Sigmoid colon (tissue), 7 donors: ENCODE data around the gene TCF7L1. TPM values are rescaled to one million over a fixed set of nuclear protein-coding genes. Genes with fewer than 3 reads are reported as not detected.
"Not testable (repeated sequence)": the region's sequence is repeated elsewhere in the genome, so short reads cannot be mapped to it uniquely, and the experiment has no call there.

ENCODE experiments used
- DNase-seq: peaks from one replicate; pipeline ENCODE4 v3.0.0-alpha.2; 2019
- H3K27ac ChIP-seq, 4 donors: fragments of 200-600 bp; sonication (generic); one replicate each; pipeline ENCODE4 v1.5.1; 2016 to 2019; ENCODE audit warnings: mild to moderate bottlenecking in 1 of 4
- H3K27me3 ChIP-seq, 3 donors: fragments of 200-600 bp; sonication (generic); one replicate each; pipeline ENCODE4 v1.5.1; 2019; ENCODE audit warnings: mild to moderate bottlenecking in 1 of 3
- H3K36me3 ChIP-seq, 4 donors: fragments of 200-600 bp; sonication (generic); one replicate each; pipeline ENCODE4 v1.5.1; 2016 to 2019
- H3K4me1 ChIP-seq, 4 donors: fragments of 200-600 bp; sonication (generic); one replicate each; pipeline ENCODE4 v1.5.1; 2017 to 2019
- H3K4me3 ChIP-seq, 4 donors: fragments of 200-600 bp; sonication (generic); one replicate each; pipeline ENCODE4 v1.5.1; 2017 to 2019; ENCODE audit warnings: mild to moderate bottlenecking in 2 of 4, moderate library complexity in 1 of 4
- H3K9me3 ChIP-seq, 4 donors: fragments of 200-600 bp in 3 of 4; sonication (generic) in 3 of 4; one replicate each; pipeline versions ENCODE4 v1.5.1 to v1.6.1; 2013 to 2019
- EP300 ChIP-seq, 4 donors: sonication (generic); formaldehyde crosslinking; IDR thresholded peaks; one replicate each; pipeline ENCODE4 v1.6.1; 2017; ENCODE audit warnings: antibody characterized with exemption in 4 of 4
- POLR2A ChIP-seq, 2 donors: fragments of 450-650 bp; IDR thresholded peaks; one replicate each; pipeline ENCODE4 v1.6.1; 2016; ENCODE audit warnings: antibody characterized with exemption in 2 of 2, mild to moderate bottlenecking in 2 of 2, moderate library complexity in 2 of 2
- POLR2AphosphoS5 ChIP-seq, 4 donors: sonication (generic); formaldehyde crosslinking; IDR thresholded peaks; one replicate each; pipeline ENCODE4 v1.6.1; 2017; ENCODE audit warnings: antibody characterized with exemption in 4 of 4
- WGBS, 2 donors: extraction: QIAGEN DNeasy Blood & Tissue Kit; methylation state at CpG; one replicate each; pipeline ENCODE4 v1.1.7; 2013; 5-methylcytosine and 5-hydroxymethylcytosine counted together
- intact Hi-C: fragments of 100-400 bp; cut with DNase I; formaldehyde crosslinking; loops from one replicate; pipeline ENCODE4 v1.15.1; 2023
- polyA plus RNA-seq, 3 donors: library from polyadenylated mRNA; stranded (reverse); fragments of 200-250 nt; gene quantifications; one replicate each; pipeline ENCODE4 v1.2.3, GENCODE V29; 2013
- total RNA-seq, 4 donors: library from RNA; depleted of rRNA; stranded (reverse); fragments of >200 nt; gene quantifications; one replicate each; pipeline ENCODE4 v1.1.0, GENCODE V29; 2016
- TF ChIP-seq, protein P1 (sequence below), 4 experiments: fragments of 450-650 bp in 3 of 4; fragments of 200-600 bp in 1 of 4; IDR thresholded peaks; one replicate each; pipeline ENCODE4 v1.5.1; 2016 to 2019; ENCODE audit warnings: antibody characterized with exemption in 4 of 4, mild to moderate bottlenecking in 3 of 4, moderate library complexity in 2 of 4
- donor health status: healthy with polysubstance abuse.
- donor health status: Bipolar disorder and iron deficiency.
- donor health status: healthy.

Gene TCF7L1
- total and polyA plus RNA-seq, 7 donors, result 1.2 to 15.2 (median 4.0) TPM

GRCh38 chr2:85329181-85329651 is 196.0 kb downstream of the TCF7L1 start:
- intact Hi-C loops, result no loop called here
- DNase-seq, result no peak

DNA sequence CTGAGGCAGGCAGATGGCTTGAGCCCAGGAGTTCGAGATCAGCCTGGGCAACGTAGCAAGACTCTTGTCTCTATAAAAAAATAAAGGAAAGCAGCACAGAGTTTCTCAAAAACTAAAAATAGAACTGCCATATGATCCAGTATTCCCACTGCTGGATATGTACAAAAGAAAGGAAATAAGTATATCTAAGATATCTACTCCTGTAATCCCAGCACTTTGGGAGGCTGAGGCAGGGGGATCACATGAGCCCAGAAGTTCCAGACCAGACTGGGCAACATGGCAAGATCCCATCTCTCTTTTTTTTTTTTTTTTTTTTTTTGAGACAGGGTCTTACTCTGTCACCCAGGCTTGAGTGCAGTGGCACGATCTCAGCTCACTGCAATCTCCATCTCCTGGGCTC is 196.5 kb downstream of the TCF7L1 start:
- H3K4me3 ChIP-seq, intact Hi-C loops, H3K27me3 ChIP-seq, H3K9me3 ChIP-seq, H3K27ac ChIP-seq, DNase-seq: not testable (repeated sequence)
- Histone ChIP-seq H3K4me1 (peaks cover 0 to 27% (median 27%) of the 10 kb centered on the region in 4 donors), H3K36me3 (peaks cover 0 to 10% (median 0%) of the 10 kb centered on the region in 4 donors)
- WGBS, 2 donors, result 88 to 94% methylated on average over 3 of the region's 3 CpGs

More at GRCh38 chr2:85329181-85329651, 196.0 kb downstream of the TCF7L1 start:
- Histone ChIP-seq H3K36me3 (peaks cover 0 to 15% (median 3%) of the 10 kb centered on the region in 4 donors), H3K4me3 (no peak overlapping the region), H3K27me3 (no peaks in the 10 kb centered on the region), H3K4me1 (peaks cover 0 to 32% (median 31%) of the 10 kb centered on the region in 4 donors), H3K27ac (no peak overlapping the region), H3K9me3 (no peaks in the 10 kb centered on the region)
- TF ChIP-seq POLR2A (IDR thresholded peaks at IDR 0.05), result no peak

DNA sequence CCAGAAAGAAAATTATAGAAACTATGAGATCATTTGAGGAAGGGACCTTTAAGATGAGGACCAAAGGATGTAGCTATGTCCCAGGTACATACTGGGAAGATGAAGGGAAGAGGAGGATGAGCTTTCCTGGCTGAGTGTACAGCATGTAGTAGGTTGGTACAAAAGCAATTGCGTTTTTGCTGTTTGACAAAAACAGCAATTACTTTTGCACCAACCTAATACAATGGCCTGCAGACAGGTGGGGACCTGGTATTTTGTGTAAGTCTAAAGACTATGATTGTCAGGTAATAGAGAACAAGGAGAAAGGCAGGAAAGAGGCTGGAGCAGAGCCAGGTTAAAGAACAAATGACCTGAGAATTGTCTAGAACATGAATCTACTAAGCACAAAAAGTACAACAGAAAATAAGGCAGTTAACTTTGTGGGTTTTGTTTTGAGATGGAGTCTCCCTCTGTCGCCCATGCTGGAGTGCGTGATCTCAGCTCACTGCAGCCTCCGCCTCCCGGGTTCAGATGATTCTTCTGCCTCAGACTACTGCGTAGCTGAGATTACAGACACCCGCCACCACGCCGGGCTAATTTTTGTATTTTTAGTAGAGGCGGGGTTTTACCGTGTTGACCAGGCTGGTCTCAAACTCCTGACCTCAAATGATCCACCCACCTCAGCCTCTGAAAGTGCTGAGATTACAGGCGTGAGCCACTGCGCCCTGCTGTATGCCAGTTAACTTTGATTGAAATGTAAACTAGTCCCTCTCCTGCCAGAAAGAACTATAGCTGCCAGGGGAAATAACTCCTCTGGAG is 197.8 kb downstream of the TCF7L1 start:
- no peak overlapping the region for H3K27ac ChIP-seq
- 75 to 80% methylated on average over 13 of the region's 13 CpGs for WGBS, 2 donors
- no peaks in the 10 kb centered on the region for H3K27me3 ChIP-seq
- H3K4me1 ChIP-seq, result peaks cover 0 to 14% (median 13%) of the 10 kb centered on the region in 4 donors
- TF ChIP-seq, protein P1, sequence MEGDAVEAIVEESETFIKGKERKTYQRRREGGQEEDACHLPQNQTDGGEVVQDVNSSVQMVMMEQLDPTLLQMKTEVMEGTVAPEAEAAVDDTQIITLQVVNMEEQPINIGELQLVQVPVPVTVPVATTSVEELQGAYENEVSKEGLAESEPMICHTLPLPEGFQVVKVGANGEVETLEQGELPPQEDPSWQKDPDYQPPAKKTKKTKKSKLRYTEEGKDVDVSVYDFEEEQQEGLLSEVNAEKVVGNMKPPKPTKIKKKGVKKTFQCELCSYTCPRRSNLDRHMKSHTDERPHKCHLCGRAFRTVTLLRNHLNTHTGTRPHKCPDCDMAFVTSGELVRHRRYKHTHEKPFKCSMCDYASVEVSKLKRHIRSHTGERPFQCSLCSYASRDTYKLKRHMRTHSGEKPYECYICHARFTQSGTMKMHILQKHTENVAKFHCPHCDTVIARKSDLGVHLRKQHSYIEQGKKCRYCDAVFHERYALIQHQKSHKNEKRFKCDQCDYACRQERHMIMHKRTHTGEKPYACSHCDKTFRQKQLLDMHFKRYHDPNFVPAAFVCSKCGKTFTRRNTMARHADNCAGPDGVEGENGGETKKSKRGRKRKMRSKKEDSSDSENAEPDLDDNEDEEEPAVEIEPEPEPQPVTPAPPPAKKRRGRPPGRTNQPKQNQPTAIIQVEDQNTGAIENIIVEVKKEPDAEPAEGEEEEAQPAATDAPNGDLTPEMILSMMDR (IDR thresholded peaks at IDR 0.05), result no peak
- TF ChIP-seq POLR2A (IDR thresholded peaks at IDR 0.05), result no peak
- no peak for TF ChIP-seq POLR2AphosphoS5 (IDR thresholded peaks at IDR 0.05)
- TF ChIP-seq EP300 (IDR thresholded peaks at IDR 0.05), result no peak
- DNase-seq, result no peak
- intact Hi-C loops, result no loop called here
- H3K9me3 ChIP-seq, result no peaks in the 10 kb centered on the region
- peaks cover 0 to 5% (median 0%) of the 10 kb centered on the region in 4 donors for H3K36me3 ChIP-seq
- H3K4me3 ChIP-seq, result no peak overlapping the region

- intact Hi-C loops, H3K9me3 ChIP-seq, H3K27me3 ChIP-seq, H3K27ac ChIP-seq, H3K4me1 ChIP-seq, H3K36me3 ChIP-seq, H3K4me3 ChIP-seq: not testable (repeated sequence)
- DNase-seq, result peak; percentile 1
- WGBS, 2 donors, result 93 to 97% methylated on average over 3 of the region's 4 CpGs
Measured at GRCh38 chr2:85333877-85334276, 200.7 kb downstream of the TCF7L1 start.

DNA sequence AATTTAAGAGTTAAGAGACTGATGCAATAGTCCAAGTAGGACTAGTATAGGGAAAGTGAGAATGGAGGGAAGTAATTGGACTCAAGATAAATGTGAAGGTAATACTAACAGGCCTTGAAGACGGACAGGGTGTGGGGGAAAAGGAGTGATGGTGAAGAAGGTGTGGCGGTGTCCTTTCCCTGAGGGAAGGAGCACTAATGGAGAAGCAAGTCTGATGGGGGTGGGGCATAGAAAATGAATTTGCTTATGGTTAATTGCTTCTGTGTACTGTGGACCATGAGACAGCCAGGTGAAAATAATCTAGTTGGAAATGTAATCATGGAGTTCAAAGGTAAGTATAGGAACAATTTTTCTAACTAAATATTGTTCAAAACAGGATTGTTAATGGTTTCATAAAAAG is 201.7 kb downstream of the TCF7L1 start:
- H3K27me3 ChIP-seq, result peaks cover 0 to 8% (median 0%) of the 10 kb centered on the region in 3 donors
- no peak overlapping the region for H3K4me3 ChIP-seq
- H3K9me3 ChIP-seq, result no peaks in the 10 kb centered on the region
- H3K36me3 ChIP-seq, result no peaks in the 10 kb centered on the region
- no peaks in the 10 kb centered on the region for H3K4me1 ChIP-seq
- intact Hi-C loops, result no loop called here
- DNase-seq, result no peak
- H3K27ac ChIP-seq, result no peak overlapping the region
- no peak for TF ChIP-seq POLR2AphosphoS5 (IDR thresholded peaks at IDR 0.05)
- TF ChIP-seq, protein P1 (IDR thresholded peaks at IDR 0.05), result no peak
- no peak for TF ChIP-seq POLR2A (IDR thresholded peaks at IDR 0.05)
- TF ChIP-seq EP300 (IDR thresholded peaks at IDR 0.05), result no peak
- WGBS, 2 donors, result 46 to 59% methylated on average over 2 of the region's 2 CpGs

GRCh38 chr2:85340034-85340892 is 207.1 kb downstream of the TCF7L1 start:
- Histone ChIP-seq H3K4me1 (no peaks in the 10 kb centered on the region), H3K27me3 (peaks cover 0 to 8% (median 0%) of the 10 kb centered on the region in 3 donors), H3K27ac (no peak overlapping the region), H3K4me3 (no peak overlapping the region), H3K36me3 (peaks cover 0 to 26% (median under 1%) of the 10 kb centered on the region in 4 donors), H3K9me3 (no peaks in the 10 kb centered on the region)
- WGBS, 2 donors, result 33 to 64% methylated on average over 13 of the region's 13 CpGs
- intact Hi-C loops, result no loop called here
- TF ChIP-seq EP300 (IDR thresholded peaks at IDR 0.05) (no peak), POLR2AphosphoS5 (IDR thresholded peaks at IDR 0.05) (no peak), POLR2A (IDR thresholded peaks at IDR 0.05) (no peak)
- TF ChIP-seq, protein P1 (IDR thresholded peaks at IDR 0.05), result no peak
- DNase-seq, result no peak
